Fibroblast of lung (primary cell): Measurements from ENCODE around the gene PLD5.
"Not testable (repeated sequence)": the region's sequence is repeated elsewhere in the genome, so short reads cannot be mapped to it uniquely, and the experiment has no call there.

ENCODE experiments used
- EZH2 ChIP-seq: IDR thresholded peaks from 2 replicates; pipeline ENCODE4 v1.5.1; 2012; ENCODE audit warnings: low read length, control low read depth, mild to moderate bottlenecking; ENCODE audit errors: missing control alignments
- TF ChIP-seq, protein P1 (sequence below), 2 donors: IDR thresholded peaks in 1 of 2; conservative IDR thresholded peaks in 1 of 2; 1 replicate in 1 of 2; 2 replicates in 1 of 2; pipeline ENCODE4 v1.5.1; 2011 to 2012; ENCODE audit warnings: low read length in 2 of 2, control low read depth in 1 of 2, inconsistent platforms in 1 of 2, low read depth in 1 of 2, mild to moderate bottlenecking in 1 of 2

DNA sequence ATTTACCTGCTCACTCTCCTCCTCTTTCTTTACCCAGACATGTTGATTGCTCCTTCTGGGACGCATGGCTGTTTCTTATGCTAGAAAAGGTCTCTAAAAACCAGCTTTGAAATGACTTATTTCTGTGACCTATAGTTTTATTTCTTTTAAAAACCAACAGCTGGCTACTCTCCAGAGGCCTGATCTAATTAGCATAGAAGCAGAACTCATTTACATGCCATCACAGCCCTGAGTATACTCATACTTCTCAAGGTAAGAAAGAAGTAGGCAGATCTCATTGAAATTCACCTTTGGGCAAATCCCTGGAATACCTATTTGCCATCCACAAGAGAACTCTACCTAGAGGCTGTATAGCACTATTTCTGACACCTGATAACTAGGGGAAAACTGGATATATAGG lies 230.7 kb downstream of the PLD5 start:
- TF ChIP-seq, protein P1, sequence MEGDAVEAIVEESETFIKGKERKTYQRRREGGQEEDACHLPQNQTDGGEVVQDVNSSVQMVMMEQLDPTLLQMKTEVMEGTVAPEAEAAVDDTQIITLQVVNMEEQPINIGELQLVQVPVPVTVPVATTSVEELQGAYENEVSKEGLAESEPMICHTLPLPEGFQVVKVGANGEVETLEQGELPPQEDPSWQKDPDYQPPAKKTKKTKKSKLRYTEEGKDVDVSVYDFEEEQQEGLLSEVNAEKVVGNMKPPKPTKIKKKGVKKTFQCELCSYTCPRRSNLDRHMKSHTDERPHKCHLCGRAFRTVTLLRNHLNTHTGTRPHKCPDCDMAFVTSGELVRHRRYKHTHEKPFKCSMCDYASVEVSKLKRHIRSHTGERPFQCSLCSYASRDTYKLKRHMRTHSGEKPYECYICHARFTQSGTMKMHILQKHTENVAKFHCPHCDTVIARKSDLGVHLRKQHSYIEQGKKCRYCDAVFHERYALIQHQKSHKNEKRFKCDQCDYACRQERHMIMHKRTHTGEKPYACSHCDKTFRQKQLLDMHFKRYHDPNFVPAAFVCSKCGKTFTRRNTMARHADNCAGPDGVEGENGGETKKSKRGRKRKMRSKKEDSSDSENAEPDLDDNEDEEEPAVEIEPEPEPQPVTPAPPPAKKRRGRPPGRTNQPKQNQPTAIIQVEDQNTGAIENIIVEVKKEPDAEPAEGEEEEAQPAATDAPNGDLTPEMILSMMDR (conservative IDR thresholded peaks at IDR 0.05 in 1 of 2, IDR thresholded peaks at IDR 0.05 in 1 of 2; ENCODE audit: low read depth in 1 of 2, low read length in 2 of 2), result not testable (repeated sequence)
- TF ChIP-seq EZH2, result not testable (repeated sequence)
